GM19099 (cell line): Measurements from ENCODE around the gene LMO7.

Experiments used
- POLR2A ChIP-seq: IDR thresholded peaks from 3 replicates; pipeline ENCODE4 v1.6.1; 2011; ENCODE audit warnings: low read depth; ENCODE audit not compliant: insufficient read length; ENCODE audit errors: extremely low read depth

The LMO7 gene

DNA sequence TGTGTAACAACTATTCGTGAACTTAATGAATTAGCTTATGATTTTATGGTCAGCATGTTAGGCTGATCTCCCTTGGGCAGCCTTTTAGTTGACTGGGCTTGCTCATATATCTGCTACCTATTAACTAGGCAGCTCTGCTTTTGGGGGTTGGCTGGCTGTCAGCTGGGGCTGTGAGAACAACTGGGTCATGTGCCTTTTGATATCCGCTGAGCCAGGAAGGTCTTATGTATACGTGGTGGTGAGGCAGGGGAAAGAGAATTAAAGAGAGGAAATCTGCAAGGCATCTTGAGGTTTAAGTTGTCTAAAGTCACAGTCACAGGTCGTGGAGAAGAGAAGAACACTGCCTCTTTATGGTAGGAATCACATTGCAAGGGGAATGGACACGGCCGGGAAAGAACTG lies 206.9 kb downstream of the LMO7 start:
- no peak for TF ChIP-seq POLR2A

DNA sequence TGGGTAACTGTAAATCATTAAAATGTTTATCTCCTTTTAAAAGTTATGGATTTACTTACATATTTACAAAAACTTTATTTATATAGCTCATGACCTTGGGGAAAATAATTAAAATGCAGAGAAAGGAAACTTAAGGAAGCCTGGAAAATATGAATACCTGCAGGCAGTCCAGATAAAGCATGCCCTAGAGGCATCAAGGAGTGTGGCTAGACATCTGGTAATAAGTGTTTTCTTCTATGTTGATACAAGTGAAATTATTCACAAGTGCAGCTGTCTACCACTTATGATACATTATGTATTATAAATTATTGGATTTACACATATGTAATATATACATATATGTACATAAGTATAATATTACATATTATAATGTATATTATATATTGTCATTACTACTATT lies 207.9 kb downstream of the LMO7 start:
- TF ChIP-seq POLR2A, result no peak

DNA sequence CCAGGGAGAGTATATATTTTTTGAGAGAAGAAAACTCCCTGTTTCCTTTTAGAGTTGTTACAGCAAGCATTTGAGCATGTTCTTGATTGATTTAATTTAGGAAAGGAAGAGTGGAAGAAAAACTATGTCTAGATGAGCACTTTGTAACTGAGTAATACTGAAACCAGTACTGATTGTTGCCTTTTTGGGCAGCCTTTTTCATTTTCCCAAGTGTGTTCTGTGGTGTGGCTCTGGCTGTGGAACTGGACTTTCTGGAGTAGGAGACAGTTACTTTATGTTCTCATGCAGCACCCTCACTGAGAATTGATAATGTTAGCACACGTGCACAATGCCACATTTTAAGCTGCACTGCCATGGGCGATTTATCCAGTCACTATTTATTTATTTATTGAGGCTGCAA lies 211.5 kb downstream of the LMO7 start:
- no peak for TF ChIP-seq POLR2A

DNA sequence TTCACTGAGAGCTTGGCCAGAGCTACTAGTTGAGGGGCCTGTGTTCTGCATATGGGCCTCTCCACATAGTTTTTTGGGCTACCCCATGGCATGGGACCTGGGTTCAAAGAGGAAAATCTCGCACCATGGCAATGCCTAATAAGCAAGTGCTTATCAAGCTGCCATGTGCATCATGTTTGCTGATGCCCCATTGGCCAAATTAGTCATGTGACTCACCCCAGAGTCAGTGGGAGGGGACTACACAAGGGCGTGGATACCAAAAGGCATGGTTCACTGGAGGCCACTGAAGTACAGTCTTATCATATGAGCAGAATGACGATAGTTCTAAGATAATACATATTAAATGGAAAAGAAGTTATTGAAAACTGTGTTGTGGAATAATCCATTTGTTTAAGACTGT lies 214.8 kb downstream of the LMO7 start:
- TF ChIP-seq POLR2A, result no peak

DNA sequence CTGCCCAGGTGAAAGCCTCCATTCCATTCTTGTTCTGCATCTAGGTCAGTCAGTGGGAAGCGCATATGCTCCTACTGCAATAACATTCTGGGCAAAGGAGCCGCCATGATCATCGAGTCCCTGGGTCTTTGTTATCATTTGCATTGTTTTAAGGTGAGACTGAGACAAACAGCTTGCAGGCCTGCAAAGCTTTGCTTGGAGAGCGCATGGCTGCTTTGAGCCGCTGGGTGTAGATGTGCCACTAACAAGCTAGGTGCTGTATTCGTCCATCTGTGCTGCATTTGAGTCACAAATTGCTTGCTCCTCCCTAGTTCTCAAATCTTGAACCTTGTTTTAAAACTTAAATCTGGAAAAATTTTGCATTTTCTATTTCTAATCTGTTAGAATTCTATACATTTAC lies 219.1 kb downstream of the LMO7 start:
- no peak for TF ChIP-seq POLR2A

DNA sequence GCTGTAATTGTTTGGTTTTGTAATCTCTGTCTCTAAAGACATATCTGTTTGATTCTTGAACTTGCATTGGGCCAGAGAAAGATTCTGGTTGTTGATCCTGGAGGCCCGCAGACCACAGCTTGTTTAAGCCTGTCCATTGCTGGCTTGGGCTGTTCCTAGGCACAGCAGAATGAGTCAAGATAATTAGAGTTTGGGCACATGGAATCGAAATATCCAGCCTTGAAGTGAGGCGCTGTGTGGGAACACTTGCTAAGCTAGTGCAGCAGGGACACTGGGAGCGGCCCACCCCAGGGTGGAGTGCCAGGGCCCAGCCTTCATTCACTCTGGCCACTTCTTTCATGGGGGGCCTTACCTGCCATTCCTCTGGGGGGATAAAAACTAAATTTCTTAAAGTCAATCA lies 219.7 kb downstream of the LMO7 start:
- TF ChIP-seq POLR2A, result no peak

DNA sequence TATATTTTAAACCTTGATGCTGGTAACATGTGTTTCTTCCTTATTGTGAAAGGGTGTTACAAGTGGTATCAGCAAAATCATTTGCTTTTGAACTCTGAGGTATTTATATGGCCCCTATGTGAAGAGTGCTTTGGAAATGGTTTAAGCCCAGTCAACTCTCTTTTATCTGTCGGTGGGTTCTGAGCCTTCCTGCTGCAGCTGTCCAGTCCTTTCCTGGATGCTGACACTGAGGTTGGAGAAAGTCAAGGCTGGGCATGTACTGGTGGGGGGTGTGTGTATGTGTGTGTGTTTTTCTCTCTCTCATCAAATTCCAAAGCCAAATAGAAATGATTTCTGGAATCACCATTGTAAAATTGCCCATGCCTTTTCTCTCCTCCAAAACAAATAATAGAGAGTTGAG lies 221.2 kb downstream of the LMO7 start:
- TF ChIP-seq POLR2A, result no peak

DNA sequence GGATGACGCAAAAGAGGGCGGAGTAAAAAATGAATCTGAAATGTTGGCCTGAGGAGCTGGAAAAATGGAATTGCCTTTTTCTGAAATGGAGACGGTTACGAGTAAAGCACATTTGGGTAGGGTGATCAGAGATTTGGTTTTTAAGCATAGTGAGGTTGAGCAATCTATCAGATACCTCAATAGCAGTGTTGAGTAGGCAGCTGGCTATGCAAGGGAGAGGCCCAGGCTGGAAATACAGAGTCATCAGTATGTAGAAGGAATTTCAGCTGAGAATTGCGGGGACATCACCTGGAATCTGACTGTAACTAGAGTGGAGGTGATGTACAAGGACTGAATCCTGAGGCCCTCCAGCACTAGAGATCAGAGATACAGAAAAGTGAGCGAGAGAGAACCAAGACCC lies 224.8 kb downstream of the LMO7 start:
- no peak for TF ChIP-seq POLR2A

DNA sequence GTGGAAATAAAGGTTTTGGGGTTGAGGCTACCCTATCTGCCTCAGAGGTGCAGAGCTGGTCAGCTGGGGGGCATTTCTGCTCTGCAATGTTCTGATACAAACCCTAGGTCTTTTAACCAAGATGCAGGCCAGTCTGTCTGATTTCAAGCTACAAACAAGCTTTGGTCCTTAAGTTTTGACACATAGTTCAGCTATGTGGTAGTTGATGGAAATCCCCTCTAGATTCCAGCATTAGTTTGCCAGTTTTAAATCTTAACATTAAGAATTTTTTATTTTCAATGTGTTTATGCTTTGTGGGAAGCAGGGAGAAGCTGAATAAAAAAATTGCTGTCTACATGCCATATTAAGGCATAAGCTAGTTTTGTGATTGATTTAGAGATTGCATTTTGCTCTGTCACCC lies 225.7 kb downstream of the LMO7 start:
- no peak for TF ChIP-seq POLR2A

DNA sequence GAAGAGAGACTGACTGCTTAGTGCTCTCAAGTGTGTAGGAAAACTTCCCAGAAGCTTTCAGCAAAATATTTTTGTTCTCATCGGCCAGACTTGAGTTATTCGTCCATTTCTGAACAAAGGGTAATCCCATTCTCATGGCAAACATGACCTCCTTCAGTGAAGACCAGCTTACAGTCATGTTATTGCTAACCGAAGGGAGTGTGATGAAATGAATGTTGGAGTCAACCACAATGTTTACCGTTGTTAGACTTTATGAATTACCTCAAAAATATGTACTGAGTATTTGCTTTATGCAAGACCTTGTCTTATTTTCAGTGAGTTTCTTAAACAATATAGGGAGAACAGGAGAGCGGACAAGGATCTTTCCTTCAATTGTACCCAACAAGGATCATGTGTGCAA lies 228.6 kb downstream of the LMO7 start:
- TF ChIP-seq POLR2A, result no peak

DNA sequence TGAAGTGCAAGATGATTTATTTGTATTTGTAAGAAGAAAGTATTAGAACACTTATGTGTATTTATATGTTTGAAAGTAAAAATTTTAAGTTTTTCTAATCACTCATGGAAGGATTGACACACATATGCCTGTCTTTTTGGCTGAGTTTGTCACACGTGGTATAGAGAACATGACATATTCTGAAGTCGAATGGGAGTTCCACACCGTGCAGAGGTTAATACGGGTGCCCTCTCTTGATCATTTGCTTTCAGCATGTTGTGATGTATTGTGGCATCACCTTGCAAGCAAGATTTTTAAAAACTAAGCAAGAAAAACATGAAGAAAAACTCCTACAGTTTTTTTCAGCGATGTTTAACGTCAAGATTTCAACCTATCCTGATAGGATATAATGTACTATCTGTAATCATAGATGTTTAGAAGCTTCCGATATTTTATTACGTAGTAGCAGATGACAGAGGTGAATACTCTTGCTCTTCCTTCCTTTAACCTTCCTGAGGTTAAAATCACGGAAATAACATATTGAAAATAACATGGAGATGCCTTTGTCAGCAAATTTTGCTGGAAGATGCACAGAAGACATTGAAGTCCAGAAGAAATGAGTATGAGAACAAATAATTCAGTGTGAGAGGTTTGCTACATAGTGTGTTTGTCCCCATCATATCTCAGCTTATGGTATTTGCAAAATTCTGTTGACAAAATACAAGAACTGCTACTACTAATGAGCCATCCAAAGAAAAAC lies 231.4 kb downstream of the LMO7 start:
- TF ChIP-seq POLR2A, result no peak

DNA sequence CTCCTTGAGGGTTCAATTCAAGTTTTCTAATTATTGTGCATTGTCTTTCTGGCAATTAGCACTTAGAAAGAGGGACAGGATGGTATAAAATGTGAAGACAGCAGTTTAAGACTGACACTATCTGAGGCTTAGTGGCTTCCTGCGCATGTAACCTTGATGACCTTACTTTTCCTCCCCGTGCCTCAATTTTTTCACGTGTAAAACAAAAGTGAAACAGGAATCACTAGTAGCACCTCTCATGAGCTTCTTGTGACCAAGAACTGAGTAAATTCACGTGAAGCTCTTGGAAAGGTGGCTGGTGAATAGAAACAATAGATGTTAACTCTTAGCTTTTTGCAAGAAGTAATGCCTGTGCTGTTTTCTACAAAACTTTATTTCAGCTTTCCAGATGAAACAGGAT lies 233.9 kb downstream of the LMO7 start:
- no peak for TF ChIP-seq POLR2A

DNA sequence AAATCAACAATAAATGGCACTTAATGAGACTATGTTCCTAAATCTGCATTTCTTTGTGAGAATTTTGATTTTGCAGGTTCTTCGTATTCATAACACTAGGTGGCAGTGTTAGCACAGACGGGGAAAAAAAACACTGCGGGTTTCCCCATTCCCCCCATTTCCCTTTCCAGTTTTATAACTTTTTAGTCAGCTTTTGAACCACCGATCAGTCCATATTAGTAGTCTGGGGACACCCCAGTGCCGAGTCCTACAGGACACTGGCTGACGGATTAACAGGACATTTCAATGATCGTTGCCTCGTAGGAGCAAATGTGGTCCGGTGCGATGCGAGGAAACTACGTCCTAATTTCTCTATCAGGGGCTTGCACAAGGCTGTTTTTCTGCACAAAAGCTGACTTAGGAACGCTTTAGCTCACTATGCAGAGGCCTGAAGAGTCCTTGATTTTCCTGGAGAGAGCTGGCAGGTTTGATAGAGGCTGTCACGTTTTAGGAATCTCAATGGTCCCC lies 234.3 kb downstream of the LMO7 start:
- TF ChIP-seq POLR2A, result no peak

DNA sequence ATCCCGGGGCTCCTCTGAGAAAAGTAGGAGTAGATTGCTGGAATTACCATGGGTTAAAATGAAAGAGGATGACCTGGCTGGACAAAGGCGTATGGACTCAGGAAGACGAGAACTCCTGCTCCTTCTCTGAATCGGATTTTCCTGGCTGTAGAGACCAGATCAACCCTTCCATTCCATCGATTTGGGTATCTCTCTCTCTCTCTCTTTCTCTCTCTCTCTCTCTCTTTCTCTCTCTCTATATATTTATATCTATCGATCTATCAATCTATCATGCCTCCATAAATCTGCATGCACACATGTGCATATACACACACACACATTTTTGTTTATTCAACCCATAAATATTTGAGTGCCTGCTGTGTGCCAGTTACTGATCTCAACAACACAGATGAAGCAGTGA lies 234.9 kb downstream of the LMO7 start:
- no peak for TF ChIP-seq POLR2A

DNA sequence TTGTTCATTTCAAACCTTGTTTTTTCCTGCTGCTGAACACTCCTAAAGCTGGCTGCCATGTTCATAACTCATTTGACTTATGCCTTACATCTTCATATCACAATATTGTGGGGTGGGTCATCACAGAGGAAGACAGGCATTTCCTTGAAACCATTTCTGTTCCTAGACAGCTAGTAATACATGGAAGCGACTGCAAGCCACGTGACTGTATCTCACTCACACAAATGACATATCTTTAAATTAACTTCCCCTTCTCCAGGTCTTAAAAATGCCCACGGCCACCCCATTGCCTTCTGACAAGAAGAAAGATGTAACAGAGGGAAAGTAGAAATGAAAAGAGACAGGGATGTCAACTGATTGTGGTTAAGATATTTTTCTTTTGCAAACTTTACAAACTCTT lies 236.8 kb downstream of the LMO7 start:
- no peak for TF ChIP-seq POLR2A

DNA sequence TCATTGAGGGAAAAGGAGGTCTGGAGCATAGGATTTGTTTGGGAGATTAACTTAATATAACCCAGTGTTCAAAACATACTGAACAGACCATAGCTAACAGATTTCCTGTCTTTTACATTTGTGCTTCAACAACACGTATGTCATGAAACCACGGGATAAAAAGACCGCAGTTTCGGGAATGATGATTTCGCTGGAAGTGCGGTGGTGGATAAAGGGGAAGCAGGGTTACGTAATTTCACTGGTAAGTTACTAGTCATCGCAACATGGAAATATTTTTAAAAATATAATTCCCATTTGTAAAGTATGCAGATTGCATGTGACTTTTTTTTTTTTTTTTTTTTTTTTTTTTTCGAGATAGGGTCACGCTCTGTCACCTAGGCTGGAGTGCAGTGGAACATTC lies 237.4 kb downstream of the LMO7 start:
- no peak for TF ChIP-seq POLR2A

DNA sequence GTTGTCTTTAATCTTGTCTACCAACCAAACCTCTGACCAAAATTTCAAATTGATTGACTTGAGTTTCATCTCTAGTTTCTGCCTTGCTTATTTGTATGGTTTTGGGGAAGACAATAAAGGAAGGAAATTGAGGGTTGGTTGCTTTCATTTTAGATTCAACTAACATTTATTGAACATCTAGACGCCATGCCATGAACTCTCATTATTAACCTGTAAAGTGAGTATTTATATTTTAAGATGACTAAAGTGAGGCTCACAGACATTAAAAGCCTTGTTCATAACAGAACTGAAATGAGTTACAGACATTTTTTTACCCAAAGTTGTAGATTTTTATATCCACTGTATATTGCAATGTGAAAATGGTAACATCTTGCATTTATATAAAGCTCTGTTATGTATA lies 239.3 kb downstream of the LMO7 start:
- TF ChIP-seq POLR2A, result no peak
